WTC11 (cell line): ENCODE measurements around the gene POLD3.

Experiments used
- ZNF138 ChIP-seq: sonication (generic); formaldehyde crosslinking; conservative IDR thresholded peaks from 2 replicates; pipeline ENCODE4 v1.8.1; 2022; ENCODE audit warnings: mild to moderate bottlenecking, moderate library complexity, missing genetic modification reagents
- TF ChIP-seq, protein P1 (sequence below): sonication (generic); formaldehyde crosslinking; IDR thresholded peaks from 2 replicates; pipeline ENCODE4 v1.8.1; 2023; ENCODE audit warnings: mild to moderate bottlenecking, missing genetic modification reagents
- TF ChIP-seq, protein P2 (sequence below): sonication (generic); formaldehyde crosslinking; IDR thresholded peaks from 2 replicates; pipeline ENCODE4 v1.8.1; 2022; ENCODE audit warnings: low read depth, mild to moderate bottlenecking, moderate library complexity, missing genetic modification reagents, borderline replicate concordance
- TF ChIP-seq, protein P3 (sequence below): fragments of 200-600 bp; IDR thresholded peaks from 2 replicates; pipeline ENCODE4 v1.8.0; 2022; ENCODE audit warnings: antibody characterized with exemption
- TF ChIP-seq, protein P4 (sequence below): sonication (generic); formaldehyde crosslinking; IDR thresholded peaks from 2 replicates; pipeline ENCODE4 v1.8.1; 2023; ENCODE audit warnings: mild to moderate bottlenecking, missing genetic modification reagents, moderate library complexity
- TF ChIP-seq, protein P5 (sequence below): sonication (generic); formaldehyde crosslinking; IDR thresholded peaks from 2 replicates; pipeline ENCODE4 v1.8.0; 2022; ENCODE audit warnings: mild to moderate bottlenecking, missing genetic modification reagents

DNA sequence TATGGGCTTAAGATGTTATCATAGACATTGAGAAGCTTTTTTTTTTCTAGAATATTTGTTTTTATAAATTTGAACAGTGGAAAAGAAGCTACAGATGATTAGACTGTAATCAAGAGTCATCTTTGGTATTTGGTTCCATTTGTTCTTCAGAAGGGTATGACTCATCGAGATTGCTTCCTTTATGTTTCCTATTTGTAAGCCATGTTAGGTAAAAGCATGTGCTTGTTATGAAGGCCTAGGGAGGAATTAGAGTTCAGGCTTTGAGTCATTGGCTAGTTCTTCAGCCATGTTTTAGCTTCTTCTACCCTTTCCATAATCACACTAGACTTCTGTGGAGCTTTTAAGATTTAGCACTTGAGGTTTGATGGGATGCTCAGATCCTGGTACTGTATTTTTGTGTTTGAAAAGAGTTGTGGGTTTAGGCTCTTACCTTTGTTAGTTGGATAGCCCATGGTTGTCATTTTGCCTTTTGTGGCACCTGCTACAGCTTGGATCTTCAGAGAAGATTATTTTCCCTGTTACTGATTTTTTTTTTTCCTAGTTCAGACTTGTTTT lies 44.3 kb downstream of the POLD3 start:
- TF ChIP-seq, protein P1, sequence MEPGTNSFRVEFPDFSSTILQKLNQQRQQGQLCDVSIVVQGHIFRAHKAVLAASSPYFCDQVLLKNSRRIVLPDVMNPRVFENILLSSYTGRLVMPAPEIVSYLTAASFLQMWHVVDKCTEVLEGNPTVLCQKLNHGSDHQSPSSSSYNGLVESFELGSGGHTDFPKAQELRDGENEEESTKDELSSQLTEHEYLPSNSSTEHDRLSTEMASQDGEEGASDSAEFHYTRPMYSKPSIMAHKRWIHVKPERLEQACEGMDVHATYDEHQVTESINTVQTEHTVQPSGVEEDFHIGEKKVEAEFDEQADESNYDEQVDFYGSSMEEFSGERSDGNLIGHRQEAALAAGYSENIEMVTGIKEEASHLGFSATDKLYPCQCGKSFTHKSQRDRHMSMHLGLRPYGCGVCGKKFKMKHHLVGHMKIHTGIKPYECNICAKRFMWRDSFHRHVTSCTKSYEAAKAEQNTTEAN: no peak
- TF ChIP-seq, protein P2, sequence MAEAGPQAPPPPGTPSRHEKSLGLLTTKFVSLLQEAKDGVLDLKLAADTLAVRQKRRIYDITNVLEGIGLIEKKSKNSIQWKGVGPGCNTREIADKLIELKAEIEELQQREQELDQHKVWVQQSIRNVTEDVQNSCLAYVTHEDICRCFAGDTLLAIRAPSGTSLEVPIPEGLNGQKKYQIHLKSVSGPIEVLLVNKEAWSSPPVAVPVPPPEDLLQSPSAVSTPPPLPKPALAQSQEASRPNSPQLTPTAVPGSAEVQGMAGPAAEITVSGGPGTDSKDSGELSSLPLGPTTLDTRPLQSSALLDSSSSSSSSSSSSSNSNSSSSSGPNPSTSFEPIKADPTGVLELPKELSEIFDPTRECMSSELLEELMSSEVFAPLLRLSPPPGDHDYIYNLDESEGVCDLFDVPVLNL: no peak
- TF ChIP-seq, protein P3, sequence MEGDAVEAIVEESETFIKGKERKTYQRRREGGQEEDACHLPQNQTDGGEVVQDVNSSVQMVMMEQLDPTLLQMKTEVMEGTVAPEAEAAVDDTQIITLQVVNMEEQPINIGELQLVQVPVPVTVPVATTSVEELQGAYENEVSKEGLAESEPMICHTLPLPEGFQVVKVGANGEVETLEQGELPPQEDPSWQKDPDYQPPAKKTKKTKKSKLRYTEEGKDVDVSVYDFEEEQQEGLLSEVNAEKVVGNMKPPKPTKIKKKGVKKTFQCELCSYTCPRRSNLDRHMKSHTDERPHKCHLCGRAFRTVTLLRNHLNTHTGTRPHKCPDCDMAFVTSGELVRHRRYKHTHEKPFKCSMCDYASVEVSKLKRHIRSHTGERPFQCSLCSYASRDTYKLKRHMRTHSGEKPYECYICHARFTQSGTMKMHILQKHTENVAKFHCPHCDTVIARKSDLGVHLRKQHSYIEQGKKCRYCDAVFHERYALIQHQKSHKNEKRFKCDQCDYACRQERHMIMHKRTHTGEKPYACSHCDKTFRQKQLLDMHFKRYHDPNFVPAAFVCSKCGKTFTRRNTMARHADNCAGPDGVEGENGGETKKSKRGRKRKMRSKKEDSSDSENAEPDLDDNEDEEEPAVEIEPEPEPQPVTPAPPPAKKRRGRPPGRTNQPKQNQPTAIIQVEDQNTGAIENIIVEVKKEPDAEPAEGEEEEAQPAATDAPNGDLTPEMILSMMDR: no peak
- TF ChIP-seq ZNF138 (CRISPR knock-in tag): no peak
- TF ChIP-seq, protein P4, sequence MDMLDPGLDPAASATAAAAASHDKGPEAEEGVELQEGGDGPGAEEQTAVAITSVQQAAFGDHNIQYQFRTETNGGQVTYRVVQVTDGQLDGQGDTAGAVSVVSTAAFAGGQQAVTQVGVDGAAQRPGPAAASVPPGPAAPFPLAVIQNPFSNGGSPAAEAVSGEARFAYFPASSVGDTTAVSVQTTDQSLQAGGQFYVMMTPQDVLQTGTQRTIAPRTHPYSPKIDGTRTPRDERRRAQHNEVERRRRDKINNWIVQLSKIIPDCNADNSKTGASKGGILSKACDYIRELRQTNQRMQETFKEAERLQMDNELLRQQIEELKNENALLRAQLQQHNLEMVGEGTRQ (CRISPR knock-in tag): no peak
- TF ChIP-seq, protein P5, sequence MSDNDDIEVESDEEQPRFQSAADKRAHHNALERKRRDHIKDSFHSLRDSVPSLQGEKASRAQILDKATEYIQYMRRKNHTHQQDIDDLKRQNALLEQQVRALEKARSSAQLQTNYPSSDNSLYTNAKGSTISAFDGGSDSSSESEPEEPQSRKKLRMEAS (CRISPR knock-in tag): no peak
